HepG2 (cell line): ENCODE measurements around the gene PRDX2. TPM values are rescaled to one million over a fixed set of nuclear protein-coding genes. Genes with fewer than 3 reads are reported as not detected.

Experiments used
- CBX1 ChIP-seq: IDR thresholded peaks from one replicate; pipeline ENCODE4 v1.6.1; 2016; ENCODE audit warnings: antibody characterized with exemption, low read depth
- ETV6 ChIP-seq: sonication (generic); formaldehyde crosslinking; conservative IDR thresholded peaks from 2 replicates; pipeline ENCODE4 v1.4.0; 2020; ENCODE audit warnings: missing genetic modification reagents
- FOXM1 ChIP-seq: sonication (generic); formaldehyde crosslinking; IDR thresholded peaks from 2 replicates; pipeline ENCODE4 v1.5.0; 2020; ENCODE audit warnings: missing genetic modification reagents
- GLI4 ChIP-seq: sonication (generic); formaldehyde crosslinking; IDR thresholded peaks from 2 replicates; pipeline ENCODE4 v1.5.1; 2020; ENCODE audit warnings: missing genetic modification reagents, mild to moderate bottlenecking, moderate library complexity, borderline replicate concordance
- HNRNPL ChIP-seq: fragments of 200-400 bp; formaldehyde crosslinking; IDR thresholded peaks from 2 replicates; pipeline ENCODE4 v1.6.1; 2017; ENCODE audit warnings: mild to moderate bottlenecking, low read depth, low read length
- KDM2A ChIP-seq: sonication (generic); formaldehyde crosslinking; IDR thresholded peaks from 2 replicates; pipeline ENCODE4 v1.4.0; 2020; ENCODE audit warnings: low read depth, missing genetic modification reagents, borderline replicate concordance
- NFKBIZ ChIP-seq: IDR thresholded peaks from 2 replicates; pipeline ENCODE4 v1.6.1; 2018; ENCODE audit warnings: missing genetic modification reagents, missing compliant biosample characterization
- RAD21 ChIP-seq: fragments of 450-650 bp; formaldehyde crosslinking; IDR thresholded peaks from 2 replicates; pipeline ENCODE4 v1.5.0; 2020; ENCODE audit warnings: mild to moderate bottlenecking
- SAP130 ChIP-seq: IDR thresholded peaks from 2 replicates; pipeline ENCODE4 v1.6.1; 2016; ENCODE audit warnings: low read depth
- SMARCC2 ChIP-seq: fragments of 450-650 bp; IDR thresholded peaks from 2 replicates; pipeline ENCODE4 v1.6.1; 2017; ENCODE audit warnings: antibody characterized with exemption, mild to moderate bottlenecking
- ZFX ChIP-seq: sonication (generic); formaldehyde crosslinking; IDR thresholded peaks from 2 replicates; pipeline ENCODE4 v1.4.0; 2020; ENCODE audit warnings: mild to moderate bottlenecking, low read depth, missing genetic modification reagents, moderate library complexity
- ZNF160 ChIP-seq: sonication (generic); formaldehyde crosslinking; IDR thresholded peaks from 2 replicates; pipeline ENCODE4 v1.8.0; 2022; ENCODE audit warnings: mild to moderate bottlenecking, inconsistent platforms, missing genetic modification reagents
- ZNF207 ChIP-seq: fragments of 450-650 bp; IDR thresholded peaks from 2 replicates; pipeline ENCODE4 v1.6.1; 2016; ENCODE audit warnings: antibody characterized with exemption, borderline replicate concordance
- ZNF251 ChIP-seq: sonication (generic); formaldehyde crosslinking; IDR thresholded peaks from 2 replicates; pipeline ENCODE4 v1.9.0; 2021; ENCODE audit warnings: mild to moderate bottlenecking, missing genetic modification reagents
- ZNF253 ChIP-seq: sonication (generic); formaldehyde crosslinking; IDR thresholded peaks from 2 replicates; pipeline ENCODE4 v1.8.0; 2022; ENCODE audit warnings: mild to moderate bottlenecking, missing genetic modification reagents, borderline replicate concordance
- ZNF343 ChIP-seq: sonication (generic); formaldehyde crosslinking; IDR thresholded peaks from 2 replicates; pipeline ENCODE4 v1.4.0; 2020; ENCODE audit warnings: mild to moderate bottlenecking, missing genetic modification reagents
- ZNF776 ChIP-seq: sonication (generic); formaldehyde crosslinking; IDR thresholded peaks from 2 replicates; pipeline ENCODE4 v1.4.0; 2020; ENCODE audit warnings: mild to moderate bottlenecking, missing genetic modification reagents
- polyA plus RNA-seq, 8 experiments: library from polyadenylated mRNA; depleted of rRNA in 3 of 8; stranded (reverse) in 7 of 8; unstranded in 1 of 8; fragments of >200 nt; fragmentation: Illumina TruSeq in 4 of 8; extraction: Trizol in 4 of 8; gene quantifications; 2 replicates each; pipeline versions ENCODE4 v1.2.1 to v1.2.3, GENCODE V29; 2011 to 2016; ENCODE audit warnings: low read depth in 4 of 8, missing spikeins in 1 of 8, mixed read lengths in 1 of 8; ENCODE audit not compliant: insufficient read depth in 1 of 8
- total RNA-seq, 5 experiments: library from RNA; depleted of rRNA; stranded (reverse); fragments of >200 nt; fragmentation: Illumina TruSeq; extraction: Trizol; gene quantifications; 2 replicates each; pipeline ENCODE4 v1.2.3, GENCODE V29; 2016; ENCODE audit warnings: low read depth in 1 of 5
- TF ChIP-seq, protein P1 (sequence below): sonication (generic); formaldehyde crosslinking; IDR thresholded peaks from 2 replicates; pipeline ENCODE4 v1.4.0; 2020; ENCODE audit warnings: low read depth, mild to moderate bottlenecking, missing genetic modification reagents
- TF ChIP-seq, protein P2 (sequence below): sonication (generic); formaldehyde crosslinking; IDR thresholded peaks from 2 replicates; pipeline ENCODE4 v1.4.0; 2020; ENCODE audit warnings: missing genetic modification reagents
- TF ChIP-seq, protein P3 (sequence below): sonication (generic); formaldehyde crosslinking; IDR thresholded peaks from 2 replicates; pipeline ENCODE4 v1.4.0; 2020; ENCODE audit warnings: missing genetic modification reagents
- TF ChIP-seq, protein P4 (sequence below): sonication (generic); formaldehyde crosslinking; IDR thresholded peaks from 2 replicates; pipeline ENCODE4 v1.8.0; 2022; ENCODE audit warnings: missing genetic modification reagents, low read depth, mild to moderate bottlenecking, borderline replicate concordance

PRDX2 gene
- total and polyA plus RNA-seq, 2 of the 13 experiments (the other 11 are each of a cell fraction or from before 2014, with no cell fraction given), result 218 to 381 TPM

DNA sequence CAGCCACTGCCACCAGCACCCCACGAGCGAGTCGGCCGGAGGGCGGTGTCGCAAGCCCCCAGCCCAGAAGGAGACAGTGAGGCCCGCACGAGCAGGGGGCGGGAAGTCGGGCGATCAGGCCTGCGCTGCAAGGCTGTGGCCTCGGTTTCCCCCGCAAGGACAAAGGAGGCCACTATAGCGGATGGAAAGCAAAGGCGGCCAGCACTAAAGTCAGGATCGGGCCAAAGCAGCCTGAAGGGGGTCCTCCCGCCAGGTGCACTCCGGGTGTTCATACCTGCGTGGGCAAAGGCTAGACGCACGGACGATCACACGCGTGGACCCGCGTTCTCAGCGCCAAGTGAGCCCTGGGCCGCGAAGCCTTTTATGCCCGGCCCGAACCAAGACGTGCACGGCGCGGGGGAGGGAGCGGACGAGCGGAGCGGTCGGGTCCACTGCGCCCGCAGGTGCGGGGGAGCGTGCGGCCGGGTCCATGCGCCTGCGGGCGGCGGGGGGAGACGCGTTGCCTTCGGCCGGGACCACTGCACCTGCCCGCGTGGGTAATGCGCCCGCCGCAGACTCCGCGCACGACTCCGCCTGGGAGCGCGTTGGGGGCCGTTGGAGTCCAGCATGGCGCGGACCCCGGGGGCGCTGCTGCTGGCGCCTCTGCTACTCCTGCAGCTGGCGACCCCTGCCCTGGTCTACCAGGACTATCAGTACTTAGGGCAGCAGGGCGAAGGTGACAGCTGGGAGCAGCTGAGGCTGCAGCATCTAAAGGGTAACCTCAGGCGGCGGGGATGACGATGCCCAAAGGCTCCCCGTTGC lies at the start of gene PRDX2, which contains the start of gene THSD8 (continued):
- peak; percentile 80 for TF ChIP-seq KDM2A (CRISPR knock-in tag)
- TF ChIP-seq RAD21 (CRISPR knock-in tag), result peak; percentile 31
- TF ChIP-seq ZNF160 (CRISPR knock-in tag), result peak; percentile 81; the same call in 1 of the 2 replicates
- TF ChIP-seq ZNF776 (CRISPR knock-in tag), result peak; percentile 32; the same call in 1 of the 2 replicates
- TF ChIP-seq ZNF253 (CRISPR knock-in tag), result no peak
- TF ChIP-seq, protein P1, sequence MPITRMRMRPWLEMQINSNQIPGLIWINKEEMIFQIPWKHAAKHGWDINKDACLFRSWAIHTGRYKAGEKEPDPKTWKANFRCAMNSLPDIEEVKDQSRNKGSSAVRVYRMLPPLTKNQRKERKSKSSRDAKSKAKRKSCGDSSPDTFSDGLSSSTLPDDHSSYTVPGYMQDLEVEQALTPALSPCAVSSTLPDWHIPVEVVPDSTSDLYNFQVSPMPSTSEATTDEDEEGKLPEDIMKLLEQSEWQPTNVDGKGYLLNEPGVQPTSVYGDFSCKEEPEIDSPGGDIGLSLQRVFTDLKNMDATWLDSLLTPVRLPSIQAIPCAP (CRISPR knock-in tag), result 0 out of 2 replicates have a peak, but pooled peaks have one; percentile 4
- TF ChIP-seq, protein P2, sequence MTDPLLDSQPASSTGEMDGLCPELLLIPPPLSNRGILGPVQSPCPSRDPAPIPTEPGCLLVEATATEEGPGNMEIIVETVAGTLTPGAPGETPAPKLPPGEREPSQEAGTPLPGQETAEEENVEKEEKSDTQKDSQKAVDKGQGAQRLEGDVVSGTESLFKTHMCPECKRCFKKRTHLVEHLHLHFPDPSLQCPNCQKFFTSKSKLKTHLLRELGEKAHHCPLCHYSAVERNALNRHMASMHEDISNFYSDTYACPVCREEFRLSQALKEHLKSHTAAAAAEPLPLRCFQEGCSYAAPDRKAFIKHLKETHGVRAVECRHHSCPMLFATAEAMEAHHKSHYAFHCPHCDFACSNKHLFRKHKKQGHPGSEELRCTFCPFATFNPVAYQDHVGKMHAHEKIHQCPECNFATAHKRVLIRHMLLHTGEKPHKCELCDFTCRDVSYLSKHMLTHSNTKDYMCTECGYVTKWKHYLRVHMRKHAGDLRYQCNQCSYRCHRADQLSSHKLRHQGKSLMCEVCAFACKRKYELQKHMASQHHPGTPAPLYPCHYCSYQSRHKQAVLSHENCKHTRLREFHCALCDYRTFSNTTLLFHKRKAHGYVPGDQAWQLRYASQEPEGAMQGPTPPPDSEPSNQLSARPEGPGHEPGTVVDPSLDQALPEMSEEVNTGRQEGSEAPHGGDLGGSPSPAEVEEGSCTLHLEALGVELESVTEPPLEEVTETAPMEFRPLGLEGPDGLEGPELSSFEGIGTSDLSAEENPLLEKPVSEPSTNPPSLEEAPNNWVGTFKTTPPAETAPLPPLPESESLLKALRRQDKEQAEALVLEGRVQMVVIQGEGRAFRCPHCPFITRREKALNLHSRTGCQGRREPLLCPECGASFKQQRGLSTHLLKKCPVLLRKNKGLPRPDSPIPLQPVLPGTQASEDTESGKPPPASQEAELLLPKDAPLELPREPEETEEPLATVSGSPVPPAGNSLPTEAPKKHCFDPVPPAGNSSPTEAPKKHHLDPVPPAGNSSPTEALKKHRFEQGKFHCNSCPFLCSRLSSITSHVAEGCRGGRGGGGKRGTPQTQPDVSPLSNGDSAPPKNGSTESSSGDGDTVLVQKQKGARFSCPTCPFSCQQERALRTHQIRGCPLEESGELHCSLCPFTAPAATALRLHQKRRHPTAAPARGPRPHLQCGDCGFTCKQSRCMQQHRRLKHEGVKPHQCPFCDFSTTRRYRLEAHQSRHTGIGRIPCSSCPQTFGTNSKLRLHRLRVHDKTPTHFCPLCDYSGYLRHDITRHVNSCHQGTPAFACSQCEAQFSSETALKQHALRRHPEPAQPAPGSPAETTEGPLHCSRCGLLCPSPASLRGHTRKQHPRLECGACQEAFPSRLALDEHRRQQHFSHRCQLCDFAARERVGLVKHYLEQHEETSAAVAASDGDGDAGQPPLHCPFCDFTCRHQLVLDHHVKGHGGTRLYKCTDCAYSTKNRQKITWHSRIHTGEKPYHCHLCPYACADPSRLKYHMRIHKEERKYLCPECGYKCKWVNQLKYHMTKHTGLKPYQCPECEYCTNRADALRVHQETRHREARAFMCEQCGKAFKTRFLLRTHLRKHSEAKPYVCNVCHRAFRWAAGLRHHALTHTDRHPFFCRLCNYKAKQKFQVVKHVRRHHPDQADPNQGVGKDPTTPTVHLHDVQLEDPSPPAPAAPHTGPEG (CRISPR knock-in tag), result peak; percentile 77
- peak; percentile 99 for TF ChIP-seq ZFX (CRISPR knock-in tag)
- TF ChIP-seq GLI4 (CRISPR knock-in tag), result peak; percentile 75; the same call in 1 of the 2 replicates
- TF ChIP-seq, protein P3, sequence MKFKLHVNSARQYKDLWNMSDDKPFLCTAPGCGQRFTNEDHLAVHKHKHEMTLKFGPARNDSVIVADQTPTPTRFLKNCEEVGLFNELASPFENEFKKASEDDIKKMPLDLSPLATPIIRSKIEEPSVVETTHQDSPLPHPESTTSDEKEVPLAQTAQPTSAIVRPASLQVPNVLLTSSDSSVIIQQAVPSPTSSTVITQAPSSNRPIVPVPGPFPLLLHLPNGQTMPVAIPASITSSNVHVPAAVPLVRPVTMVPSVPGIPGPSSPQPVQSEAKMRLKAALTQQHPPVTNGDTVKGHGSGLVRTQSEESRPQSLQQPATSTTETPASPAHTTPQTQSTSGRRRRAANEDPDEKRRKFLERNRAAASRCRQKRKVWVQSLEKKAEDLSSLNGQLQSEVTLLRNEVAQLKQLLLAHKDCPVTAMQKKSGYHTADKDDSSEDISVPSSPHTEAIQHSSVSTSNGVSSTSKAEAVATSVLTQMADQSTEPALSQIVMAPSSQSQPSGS (CRISPR knock-in tag), result peak; percentile 56
- TF ChIP-seq HNRNPL, result no peak
- TF ChIP-seq CBX1, result no peak
- TF ChIP-seq SMARCC2, result no peak
- no peak for TF ChIP-seq ZNF207
- peak; percentile 71 for TF ChIP-seq NFKBIZ (CRISPR knock-in tag)
- TF ChIP-seq, protein P4, sequence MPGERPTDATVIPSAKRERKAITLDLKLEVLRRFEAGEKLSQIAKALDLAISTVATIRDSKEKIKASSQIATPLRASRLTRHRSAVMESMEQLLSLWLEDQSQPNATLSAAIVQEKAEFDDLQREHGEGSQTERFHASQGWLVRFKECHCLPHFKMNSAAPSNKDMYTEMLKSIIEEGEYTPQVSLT, result no peak; the same call in 1 of the 2 replicates
- TF ChIP-seq FOXM1 (CRISPR knock-in tag), result no peak
- TF ChIP-seq ETV6 (CRISPR knock-in tag), result no peak; the same call in 1 of the 2 replicates
- TF ChIP-seq SAP130, result peak; percentile 86
- peak; percentile 89; the same call in 1 of the 2 replicates for TF ChIP-seq ZNF343 (CRISPR knock-in tag)
- no peak for TF ChIP-seq ZNF251 (CRISPR knock-in tag)
